UCSD-AML1 (cell line): ENCODE measurements around the gene WFDC1.

Experiments used
- DNase-seq: peaks from one replicate; lab custom pipeline; 2025; ENCODE audit not compliant: unreplicated experiment; lab: John Stamatoyannopoulos, UW

The WFDC1 gene

DNA sequence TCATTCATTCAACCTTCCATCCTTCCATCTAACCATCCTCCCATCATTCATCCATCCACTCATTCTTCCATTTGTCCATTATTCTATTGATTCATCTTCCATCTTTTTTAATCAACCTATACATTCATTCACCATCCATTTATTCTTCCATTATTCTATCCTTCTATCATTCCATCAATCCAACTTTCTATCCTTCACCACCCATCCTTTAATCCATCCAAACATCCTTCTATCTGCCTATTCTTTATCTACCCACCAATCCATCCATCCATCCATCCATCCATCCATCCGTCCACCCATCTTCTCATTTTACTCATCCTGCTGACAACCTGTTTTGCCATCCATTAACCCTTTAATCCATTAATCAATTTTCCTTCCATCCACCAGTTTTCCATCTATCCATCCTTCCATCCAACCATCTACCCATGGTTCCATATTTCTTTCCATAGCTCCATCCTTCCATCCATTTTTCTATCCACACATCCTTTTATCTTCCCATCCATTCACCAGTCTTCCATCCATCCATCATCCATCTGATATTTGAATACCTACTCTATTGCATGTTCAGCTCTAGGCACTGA lies 21.8 kb upstream of the WFDC1 start:
- no peak for DNase-seq

GRCh38 chr16:84274515-84274914 lies 20.2 kb upstream of the WFDC1 start:
- DNase-seq = no peak

- DNase-seq = no peak
These were observed 19.0 kb upstream of the WFDC1 start for GRCh38 chr16:84275585-84276151.

- DNase-seq = peak; percentile 62
These were observed 17.3 kb upstream of the WFDC1 start for GRCh38 chr16:84277244-84277823.

GRCh38 chr16:84278333-84278732 lies 16.3 kb upstream of the WFDC1 start:
- DNase-seq = no peak

GRCh38 chr16:84278968-84279367 lies 15.7 kb upstream of the WFDC1 start:
- DNase-seq = no peak

DNA sequence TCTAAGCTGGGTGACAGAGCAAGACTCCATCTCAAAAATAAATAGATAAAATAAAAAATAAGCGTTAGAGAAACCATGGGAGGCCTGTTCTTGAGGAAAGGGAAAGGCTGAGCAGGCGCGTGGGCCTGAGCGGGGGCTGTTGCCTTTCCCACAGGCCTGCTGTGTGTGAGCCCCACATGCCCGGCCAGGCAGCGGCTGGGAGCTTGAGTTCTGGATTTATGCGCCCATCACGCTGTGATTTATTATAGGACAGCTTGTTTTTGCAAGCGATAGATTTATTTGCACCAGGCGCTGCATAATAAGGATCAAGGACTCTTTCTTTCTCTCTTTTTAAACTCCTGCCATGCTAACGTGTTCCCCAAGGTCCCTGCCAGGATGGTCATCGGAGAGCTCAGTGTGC lies 14.8 kb upstream of the WFDC1 start:
- DNase-seq = no peak

DNA sequence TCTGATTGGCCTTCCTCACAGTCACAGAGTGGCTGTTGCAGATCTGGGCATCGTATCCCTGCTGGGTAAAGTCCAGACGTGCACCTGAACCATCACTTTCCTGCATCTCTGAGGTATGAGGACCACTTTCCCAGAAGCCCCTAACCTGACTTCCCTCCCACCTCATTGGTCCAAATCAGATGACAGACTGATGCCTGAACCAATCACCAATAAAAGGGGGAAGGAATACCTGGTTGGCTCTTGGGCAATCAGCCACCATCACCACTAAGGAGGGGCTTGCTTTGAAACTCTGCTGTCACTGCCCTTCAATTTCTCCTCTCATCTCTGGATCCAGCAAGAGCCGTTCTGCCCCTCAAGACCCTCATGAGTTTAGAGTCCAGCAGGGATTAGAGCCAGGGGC lies 13.6 kb upstream of the WFDC1 start:
- DNase-seq = no peak

DNA sequence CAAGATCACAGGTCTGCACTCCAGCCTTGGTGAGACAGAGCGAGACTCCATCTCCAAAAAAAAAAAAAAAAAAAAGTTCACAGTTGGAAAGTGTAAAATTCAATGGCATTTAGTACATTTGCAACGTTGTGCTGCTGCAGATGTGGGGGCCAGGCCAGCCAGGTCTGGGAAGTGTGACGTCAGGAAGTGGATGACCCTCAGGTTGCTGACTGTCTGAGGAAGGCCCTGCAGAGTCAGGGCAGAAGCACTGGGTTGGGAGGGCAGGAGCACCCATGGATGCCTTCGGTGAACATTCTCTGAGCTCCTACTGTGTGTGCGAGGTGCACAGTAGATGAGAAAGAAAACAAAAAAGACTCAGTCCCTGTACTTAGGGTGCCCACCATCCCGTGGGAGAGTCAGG lies 12.1 kb upstream of the WFDC1 start:
- DNase-seq = no peak

DNA sequence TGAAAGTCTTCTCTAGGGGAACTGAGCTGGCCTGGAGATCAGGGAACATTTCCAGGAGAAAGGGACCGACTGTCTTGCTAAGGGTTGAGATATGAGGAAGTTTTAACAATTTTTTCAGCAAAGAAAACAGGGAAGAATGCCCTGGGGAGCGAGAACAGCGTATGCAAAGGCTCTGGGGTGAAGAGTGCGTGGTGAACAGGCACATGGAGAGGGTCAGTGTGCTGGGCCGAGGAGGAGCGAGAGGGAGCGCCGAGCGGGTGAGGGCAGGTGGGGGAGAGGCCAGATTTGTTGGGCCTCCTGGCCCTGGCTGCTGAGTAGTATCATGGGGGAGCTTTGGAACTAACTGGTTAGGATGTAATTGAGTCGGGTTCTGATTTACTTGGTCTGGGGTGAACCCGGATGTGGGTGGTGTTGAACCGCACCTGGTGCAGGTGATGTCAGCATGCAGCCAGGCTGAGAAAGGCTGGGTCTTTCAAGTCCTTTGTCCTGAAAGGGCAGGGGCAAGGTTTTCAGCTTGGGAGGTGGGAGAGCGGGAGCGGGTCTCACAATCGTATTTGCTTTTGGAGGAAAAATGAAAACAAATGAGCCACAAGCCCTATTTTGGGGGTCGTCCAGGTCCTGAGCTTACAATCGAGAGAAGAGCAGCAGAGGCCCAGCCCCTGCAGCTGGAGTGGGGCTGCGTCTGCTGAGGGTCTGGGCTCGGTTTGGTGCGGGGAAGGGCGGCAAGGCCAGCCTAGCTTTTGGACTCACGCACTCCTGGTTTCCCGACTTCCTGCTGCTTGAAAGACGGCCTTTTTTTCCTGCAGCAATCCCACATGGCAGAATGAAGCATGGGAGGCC lies 11.1 kb upstream of the WFDC1 start:
- no peak for DNase-seq

GRCh38 chr16:84284154-84284722 lies 10.4 kb upstream of the WFDC1 start:
- no peak for DNase-seq

GRCh38 chr16:84286578-84287240 lies 8.0 kb upstream of the WFDC1 start:
- peak; percentile 39 for DNase-seq

GRCh38 chr16:84288902-84289301 lies 5.8 kb upstream of the WFDC1 start:
- no peak for DNase-seq

- no peak for DNase-seq
These were observed 3.5 kb upstream of the WFDC1 start for GRCh38 chr16:84291226-84291625.

DNA sequence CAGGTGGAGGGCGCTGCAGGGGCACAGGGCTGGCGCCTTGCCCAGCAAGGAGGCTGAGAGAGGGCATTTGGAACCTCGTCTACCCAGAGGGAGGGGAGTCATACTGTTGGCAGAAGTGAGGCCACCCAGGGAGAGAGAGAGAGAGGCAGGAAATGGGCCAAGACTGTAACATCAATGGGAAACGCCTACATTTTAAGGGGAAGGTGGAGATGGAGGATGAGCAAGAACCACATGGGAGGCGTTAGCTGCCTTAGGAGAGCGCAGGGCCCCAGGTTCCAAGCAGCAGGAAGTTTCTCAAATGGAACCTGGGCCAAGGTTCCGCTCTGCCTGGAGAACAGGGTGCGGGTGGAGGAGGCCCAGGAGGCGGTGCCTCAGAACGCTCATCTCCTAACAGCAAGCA lies 2.7 kb upstream of the WFDC1 start:
- peak; percentile 41 for DNase-seq

DNA sequence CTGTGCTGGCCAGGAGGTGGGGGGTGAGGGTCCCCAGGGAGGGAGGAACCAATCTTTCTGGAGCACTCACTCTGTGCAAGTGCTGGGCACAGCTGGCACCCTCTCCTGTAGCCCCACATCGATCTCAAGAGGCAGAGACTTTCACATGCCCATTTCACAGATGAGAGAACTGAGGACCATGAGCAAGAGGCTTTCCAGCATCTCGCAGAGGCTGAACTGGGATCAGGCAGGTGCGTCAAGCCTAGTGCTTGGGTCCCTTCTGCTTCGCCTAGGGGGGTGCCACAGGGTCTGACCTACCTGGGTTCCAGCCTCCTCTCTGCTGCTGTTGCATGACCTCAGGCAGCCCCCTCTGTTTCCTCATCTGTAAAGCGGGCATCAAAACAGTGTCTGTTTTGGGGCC lies 1.3 kb upstream of the WFDC1 start:
- DNase-seq = no peak

DNA sequence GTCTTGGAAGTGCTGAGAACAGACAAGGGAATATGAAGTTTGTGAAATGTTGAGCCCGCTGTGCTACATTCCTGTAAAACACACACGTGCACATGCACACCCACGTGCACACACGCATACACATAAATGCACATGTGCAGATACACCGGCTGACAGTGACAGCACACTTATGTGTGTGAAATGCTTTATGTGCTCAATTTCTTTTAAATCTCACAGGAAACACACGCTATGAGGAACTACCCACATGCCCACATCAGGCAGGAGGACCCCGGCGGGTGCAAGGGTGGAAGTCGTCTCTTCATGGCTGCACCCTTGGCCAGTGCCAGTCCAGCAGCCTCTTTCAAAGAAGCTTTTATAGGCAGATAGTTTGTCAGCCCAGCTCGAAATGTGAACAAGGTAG lies 561 bp upstream of the WFDC1 start:
- peak; percentile 72 for DNase-seq

DNA sequence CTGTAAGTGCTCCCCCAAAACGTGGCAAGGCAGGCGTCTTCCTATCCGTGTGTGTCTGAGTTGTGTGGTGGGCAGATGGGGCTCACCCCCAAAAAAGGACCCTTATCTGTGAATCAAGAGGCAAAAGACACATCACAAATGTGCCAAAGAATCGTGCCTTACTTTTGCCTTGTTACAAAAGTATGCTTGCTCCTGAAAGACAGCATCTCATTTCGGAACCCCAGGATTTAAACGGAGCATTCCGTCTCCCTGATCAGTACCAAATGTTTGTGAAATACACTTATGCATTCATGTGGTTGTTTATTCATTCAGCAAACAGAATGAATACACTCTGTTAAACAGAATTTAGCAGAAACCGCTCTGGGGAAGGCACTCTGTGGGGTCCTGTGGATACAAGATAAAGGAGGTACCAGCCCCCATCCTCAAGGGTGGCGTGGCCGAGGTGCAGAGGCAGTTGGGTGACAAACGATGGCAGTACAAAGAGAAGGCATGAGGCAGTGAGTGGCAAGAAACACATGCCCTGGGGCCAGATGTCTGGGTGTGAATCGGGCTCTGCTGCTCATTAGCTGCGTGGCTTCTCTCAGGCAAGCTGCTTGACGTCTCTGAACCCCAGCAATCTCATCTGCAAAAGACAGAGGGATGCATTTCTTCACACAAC lies 654 bp downstream of the WFDC1 start:
- DNase-seq = no peak

- no peak for DNase-seq
These were observed 3.8 kb downstream of the WFDC1 start for GRCh38 chr16:84298376-84298899.

GRCh38 chr16:84299734-84300440 lies 5.2 kb downstream of the WFDC1 start:
- no peak for DNase-seq
